Measurements from ENCODE around the gene INPP5B. TPM values are rescaled to one million over a fixed set of nuclear protein-coding genes. Genes with fewer than 3 reads are reported as not detected.

Gene INPP5B
- total RNA-seq, 1 donor from 2014 or later, result 16.7 TPM

- no peak for DNase-seq
Observed at GRCh38 chr1:37866491-37866890, 80.4 kb downstream of the INPP5B start.

GRCh38 chr1:37865348-37866120, 81.3 kb downstream of the INPP5B start:
- DNase-seq, result no peak

- DNase-seq, result no peak
Observed at GRCh38 chr1:37862330-37862729, 84.5 kb downstream of the INPP5B start.

GRCh38 chr1:37861151-37861550, 85.7 kb downstream of the INPP5B start:
- no peak for DNase-seq

DNA sequence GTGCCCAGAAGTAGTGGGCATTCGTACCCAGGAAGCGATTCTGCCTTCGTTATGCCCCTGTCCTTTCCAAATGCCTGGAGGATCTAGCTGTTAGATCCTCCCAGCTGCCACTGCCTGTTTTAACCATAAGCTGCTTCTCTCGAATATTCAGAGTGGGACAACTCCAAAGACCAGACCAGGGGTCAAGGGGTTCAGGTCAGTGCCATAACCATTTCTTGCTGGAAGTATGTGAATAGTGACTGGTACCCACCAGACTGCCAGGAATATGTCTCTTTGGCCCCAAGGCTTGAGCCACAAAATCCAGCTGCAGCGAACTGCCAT, 86.5 kb downstream of the INPP5B start:
- no peak for DNase-seq

DNA sequence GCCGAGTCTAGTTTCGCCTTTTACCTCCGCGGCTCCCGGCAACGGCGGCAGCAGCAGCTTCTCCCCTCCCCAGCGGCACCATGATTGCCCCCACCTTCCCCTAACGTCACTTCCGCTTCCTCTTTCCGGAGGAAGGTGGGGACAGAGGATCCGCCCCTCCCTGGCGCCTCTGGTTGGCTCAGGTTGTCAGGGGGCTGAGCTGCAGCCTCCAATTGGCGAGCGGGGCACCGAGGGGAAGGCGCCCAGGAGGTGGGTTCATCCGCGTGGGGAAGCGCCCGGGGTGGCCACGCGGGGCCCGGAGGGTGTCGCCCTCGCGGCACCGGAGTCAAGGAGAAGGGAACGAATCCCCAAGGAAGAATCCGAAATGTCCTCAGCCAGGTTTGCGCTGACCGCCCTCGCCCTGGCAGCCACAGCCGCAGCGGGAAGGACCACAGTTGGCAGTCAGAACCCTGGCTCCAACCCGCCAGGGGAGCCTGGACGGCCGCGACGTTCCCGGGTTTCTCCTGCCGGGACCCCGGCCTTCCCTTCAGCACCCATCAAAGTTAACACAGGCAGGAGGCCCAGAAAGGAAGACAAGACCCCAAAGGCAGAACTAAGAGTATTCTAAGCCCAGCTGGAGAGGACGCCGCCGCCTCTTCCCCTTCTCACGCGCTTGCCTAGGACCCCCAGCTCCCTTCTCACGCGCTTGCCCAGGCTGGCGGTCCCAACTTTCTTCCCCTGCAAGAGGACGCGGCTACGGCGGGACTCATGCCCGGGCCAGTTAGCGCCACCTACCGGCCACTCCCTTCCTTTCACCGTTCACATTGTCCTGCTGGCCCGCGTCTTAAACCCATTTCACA, 87.1 kb downstream of the INPP5B start, which contains the start of gene MTF1:
TSS of gene MTF1 (minus strand) at position 86 of the 839 bp plus-strand sequence. CDS start 1,934 bp downstream, outside the sequence.
- peak; percentile 95 for DNase-seq

DNA sequence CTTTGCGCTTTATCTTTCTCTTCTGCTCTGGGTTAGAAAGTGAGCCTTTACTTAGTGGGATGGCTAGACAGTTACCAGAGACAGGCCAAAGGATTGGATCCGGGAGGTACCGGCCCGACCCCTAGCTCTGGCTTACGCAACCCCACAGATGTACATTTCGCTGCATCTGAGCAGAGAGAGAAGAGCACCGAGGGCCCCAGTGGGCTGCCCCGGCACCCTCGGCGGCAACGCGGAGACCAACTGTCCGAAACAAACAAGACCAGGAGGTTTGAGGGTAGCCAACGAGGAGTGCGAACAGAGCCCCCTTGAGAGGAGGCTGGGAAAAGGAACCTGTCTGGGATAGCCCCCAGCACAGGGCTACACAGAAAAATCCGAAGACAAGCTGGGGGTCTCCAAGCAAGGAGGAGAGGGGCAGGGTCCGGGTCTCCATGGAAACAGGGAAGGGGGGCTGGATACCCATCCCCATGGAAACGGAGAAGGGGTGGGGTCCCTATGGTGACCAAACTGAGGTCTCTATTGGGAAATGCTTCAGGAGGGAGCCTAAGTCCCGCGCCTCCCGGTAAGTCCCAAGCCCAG, 87.8 kb downstream of the INPP5B start:
- no peak for DNase-seq

- DNase-seq, result no peak
Observed at GRCh38 chr1:37854406-37854805, 92.4 kb downstream of the INPP5B start.

DNA sequence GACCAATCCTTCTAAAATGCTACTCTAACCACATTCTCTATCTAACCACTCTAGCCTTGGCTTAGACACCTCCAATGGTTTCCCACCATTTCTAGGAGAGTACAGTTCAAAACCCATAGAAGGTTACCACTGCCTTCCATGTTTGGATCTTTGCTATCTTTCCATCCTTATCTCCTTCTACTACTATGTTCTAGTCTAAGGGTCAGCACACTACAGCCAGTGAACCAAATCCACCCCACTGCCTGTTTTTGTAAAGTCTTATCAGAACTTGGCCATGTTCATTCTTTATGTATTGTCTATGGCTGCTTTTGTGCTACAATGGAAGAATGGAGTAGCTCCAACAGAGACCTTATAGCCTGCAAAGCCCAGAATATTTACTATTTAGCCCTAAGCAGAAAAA, 93.7 kb downstream of the INPP5B start:
- DNase-seq, result no peak

DNA sequence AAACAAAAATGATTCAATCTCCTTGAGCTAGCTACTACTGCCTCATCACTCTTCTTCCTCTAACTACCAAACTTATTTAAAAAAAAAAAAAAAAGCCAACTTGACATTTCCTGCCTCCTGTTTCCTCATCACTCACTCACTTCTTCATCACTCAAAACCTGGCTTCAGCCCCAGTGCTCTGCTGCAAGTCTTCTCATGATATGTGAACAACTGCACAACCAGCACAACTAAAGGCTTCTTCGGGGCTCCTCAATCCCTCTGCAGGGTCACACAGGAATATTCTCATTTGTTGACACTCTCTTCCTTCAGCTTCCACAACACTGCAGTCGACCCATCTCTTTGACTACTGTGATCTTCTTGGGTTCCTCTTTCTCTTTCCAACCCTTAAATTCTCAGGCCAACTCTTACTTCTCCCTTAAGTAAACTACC, 95.1 kb downstream of the INPP5B start:
- no peak for DNase-seq

DNA sequence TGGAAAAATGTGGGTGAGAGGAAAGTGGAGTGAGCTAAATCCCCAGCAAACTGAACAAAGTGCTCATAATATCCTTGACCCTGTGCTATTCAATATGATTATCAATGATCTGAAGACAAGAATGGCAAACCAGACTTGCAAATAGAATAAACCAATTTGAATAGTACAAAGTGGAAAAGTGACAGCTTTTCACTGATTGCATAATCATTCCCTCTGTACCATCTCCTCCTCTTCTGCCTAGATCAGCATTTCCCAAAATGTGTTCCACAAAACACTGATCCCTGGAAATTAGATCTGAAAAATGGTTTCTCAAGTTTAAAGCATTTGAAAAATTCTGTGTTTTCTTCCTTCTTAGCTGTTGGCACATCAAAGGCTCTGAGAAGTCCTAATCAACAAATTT, 95.6 kb downstream of the INPP5B start:
- no peak for DNase-seq

- no peak for DNase-seq
Observed at GRCh38 chr1:37850352-37850955, 96.4 kb downstream of the INPP5B start.

DNA sequence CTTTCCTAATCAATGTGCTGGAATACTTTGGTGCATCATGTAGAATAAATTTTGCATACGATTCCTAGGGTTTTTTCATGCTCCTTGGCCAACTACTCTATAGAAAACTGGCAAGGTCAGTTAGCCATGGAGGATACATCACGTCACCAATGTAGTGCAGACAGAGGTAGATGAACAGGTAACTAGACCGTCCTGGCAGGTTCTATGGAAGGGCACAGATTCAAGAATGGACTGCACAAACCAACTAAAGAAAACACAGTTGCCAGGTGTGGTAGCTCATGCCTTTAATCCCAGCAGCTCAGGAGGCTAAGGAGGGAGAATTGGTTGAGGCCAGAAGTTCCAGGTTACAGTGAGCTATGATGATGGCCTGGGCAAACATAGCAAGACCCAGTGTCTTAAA, 97.4 kb downstream of the INPP5B start:
- no peak for DNase-seq

DNA sequence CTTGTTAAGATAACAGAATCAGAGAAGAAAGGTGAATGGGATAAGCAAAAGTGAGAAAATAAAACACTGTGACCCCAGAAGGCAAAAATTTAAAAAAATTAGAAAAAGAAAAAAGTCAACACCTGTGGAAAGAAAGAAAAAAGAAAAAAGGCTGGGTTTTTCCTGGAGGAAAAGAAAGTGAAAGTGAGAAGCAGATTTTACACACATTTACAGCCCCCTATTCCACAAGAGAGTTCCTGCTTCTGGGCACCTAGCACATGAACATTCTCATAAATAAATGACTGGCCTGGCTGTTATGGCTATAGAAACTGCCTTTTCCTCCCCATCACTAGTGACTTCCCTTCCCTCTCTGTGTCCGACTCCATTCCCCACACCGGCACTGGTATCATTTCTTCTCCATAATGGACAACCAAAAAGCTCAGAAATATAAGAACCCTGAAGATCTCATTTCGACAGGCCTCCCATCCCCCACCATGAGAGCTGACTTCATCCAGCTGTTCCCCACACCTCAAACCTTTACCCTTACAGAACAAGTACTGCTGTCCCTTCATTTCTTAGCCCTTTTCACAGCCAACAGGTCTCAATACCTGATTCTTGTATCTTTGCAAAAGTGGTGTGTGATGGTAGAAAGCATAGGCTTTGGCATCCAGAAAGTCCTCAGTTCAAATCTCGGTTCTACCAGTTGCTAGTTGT, 100.1 kb downstream of the INPP5B start:
- no peak for DNase-seq

GRCh38 chr1:37845786-37846185, 101.1 kb downstream of the INPP5B start:
- DNase-seq, result no peak

DNA sequence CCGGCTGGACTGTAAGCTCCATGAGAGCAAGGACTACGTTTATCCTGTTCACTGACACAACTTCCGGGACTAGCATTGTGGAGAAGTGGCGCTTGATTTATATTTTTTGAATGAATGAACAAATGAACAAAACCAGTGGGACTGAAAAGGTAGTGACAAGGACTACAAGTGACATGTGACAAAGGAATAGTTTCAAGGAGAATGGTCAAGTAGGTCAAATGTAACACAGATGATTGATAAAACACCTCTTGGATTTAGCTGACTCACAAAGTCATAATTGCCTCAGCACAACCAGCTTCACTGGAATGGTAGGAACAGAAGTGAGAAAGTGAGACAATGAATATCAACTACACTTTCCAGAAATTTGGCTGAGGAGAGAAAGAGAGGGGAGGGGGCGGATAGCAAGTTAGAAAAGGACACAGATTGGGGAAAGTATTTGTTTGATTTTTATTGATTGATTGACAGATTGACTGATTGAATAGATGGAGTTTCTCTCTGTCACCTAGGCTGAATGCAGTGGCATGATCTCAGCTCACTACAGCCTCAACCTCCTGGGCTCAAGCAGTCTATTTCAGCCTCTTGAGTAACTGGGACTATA, 101.7 kb downstream of the INPP5B start:
- DNase-seq, result no peak

DNA sequence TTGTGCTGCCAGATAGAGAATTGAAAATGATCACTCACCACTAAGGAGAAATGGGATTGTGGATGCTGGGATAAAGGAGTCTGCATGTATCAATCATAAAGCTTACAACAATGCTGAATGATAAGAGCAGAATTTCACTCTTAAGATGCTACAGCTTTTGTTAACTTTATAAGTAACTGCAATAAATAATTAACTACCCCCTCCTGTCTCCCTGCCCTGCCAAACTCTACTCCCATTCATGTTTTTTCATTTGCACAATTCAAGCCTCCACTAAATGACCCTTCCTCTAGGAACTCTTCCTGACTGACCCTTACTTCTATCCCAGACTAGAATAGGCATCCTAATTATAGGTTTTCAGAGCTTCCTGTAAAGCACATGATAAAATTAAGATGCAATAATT, 102.3 kb downstream of the INPP5B start:
- no peak for DNase-seq

DNA sequence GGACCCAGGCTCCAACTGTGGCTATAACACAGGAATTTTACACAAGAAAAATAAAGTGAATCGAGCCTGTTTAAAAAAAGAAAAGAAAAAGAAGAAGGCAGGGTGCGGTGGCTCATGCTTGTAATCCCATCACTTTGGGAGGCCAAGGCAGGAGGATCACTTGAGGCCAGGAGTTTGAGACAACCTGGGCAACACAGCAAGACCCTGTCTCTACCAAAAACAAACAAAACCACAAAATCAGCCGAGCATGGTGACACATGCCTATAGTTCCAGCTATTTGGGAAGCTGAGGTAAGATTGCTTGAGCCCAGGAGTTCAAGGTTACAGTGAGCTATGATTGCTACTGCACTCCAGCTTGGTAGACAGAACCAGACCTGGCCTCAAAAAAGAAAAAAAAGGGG, 105.2 kb downstream of the INPP5B start:
- DNase-seq, result no peak

DNA sequence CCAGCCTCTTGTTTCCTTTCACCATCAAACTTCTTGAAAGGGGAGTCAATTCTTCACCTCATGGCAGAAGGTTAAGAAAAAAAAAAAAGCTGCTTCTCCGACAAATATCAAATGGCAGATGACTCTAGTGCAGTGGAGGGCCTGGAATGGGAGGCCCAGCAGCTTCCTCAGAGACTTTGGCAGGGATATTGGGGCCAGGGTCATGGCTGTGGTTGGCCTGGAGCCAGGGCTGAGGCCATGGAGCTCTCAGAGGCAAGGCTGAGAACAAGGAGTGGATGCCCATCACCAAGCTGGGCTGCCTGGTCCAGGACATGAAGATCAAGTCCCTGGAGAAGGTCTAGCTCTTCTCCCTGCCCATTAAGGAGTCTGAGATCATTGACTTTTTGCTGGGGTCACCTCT, 106.1 kb downstream of the INPP5B start:
- no peak for DNase-seq

GRCh38 chr1:37839676-37840075, 107.2 kb downstream of the INPP5B start:
- DNase-seq, result no peak

GRCh38 chr1:37836788-37837187, 110.1 kb downstream of the INPP5B start:
- no peak for DNase-seq

DNA sequence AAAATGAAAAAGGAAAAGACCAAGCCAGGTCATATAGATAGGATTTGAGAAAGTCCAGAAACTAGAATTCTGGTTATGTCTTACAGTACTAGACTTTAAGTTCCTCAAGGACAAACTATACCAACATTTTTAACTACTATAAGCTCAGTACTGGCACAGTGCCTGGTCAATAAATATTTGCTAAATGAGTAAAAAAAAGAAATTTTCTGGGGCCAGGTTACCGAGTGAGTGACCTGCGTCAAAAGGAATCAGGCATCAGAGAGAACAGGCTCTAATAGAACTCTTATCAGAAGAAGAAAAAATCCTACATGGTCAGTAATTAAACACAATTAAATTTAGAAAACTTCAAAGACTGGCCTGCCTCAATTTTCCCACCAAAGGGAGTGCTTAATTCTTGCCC, 115.0 kb downstream of the INPP5B start:
- no peak for DNase-seq
